HAP-1 (cell line): ENCODE measurements around the gene JAZF1.
"Not testable (repeated sequence)": the region's sequence is repeated elsewhere in the genome, so short reads cannot be mapped to it uniquely, and the experiment has no call there.

Source experiments
- DNase-seq, 2 experiments: peaks; one replicate each; pipeline ENCODE4 v3.0.0-alpha.2; 2016 to 2020; ENCODE audit warnings: low spot score in 2 of 2
- H3K27me3 ChIP-seq: fragments of 250-450 bp; sonication (Bioruptor Pico); 2 replicates; pipeline ENCODE4 v1.5.1; 2020; ENCODE audit warnings: low read depth, mild to moderate bottlenecking, moderate library complexity
- H3K36me3 ChIP-seq: fragments of 250-450 bp; sonication (Bioruptor Pico); replicated peaks from 2 replicates; pipeline ENCODE4 v1.5.1; 2020; ENCODE audit warnings: mild to moderate bottlenecking
- H3K4me1 ChIP-seq: fragments of 250-450 bp; sonication (Bioruptor Pico); 2 replicates; pipeline ENCODE4 v1.5.1; 2020; ENCODE audit warnings: mild to moderate bottlenecking
- H3K4me3 ChIP-seq: fragments of 250-450 bp; sonication (Bioruptor Pico); 2 replicates; pipeline ENCODE4 v1.5.1; 2020; ENCODE audit warnings: mild to moderate bottlenecking, moderate library complexity
- H3K9me3 ChIP-seq: fragments of 250-450 bp; sonication (Bioruptor Pico); 2 replicates; pipeline ENCODE4 v1.5.1; 2020; ENCODE audit warnings: mild to moderate bottlenecking, moderate library complexity
- in situ Hi-C: fragments of 300-500 bp; cut with MboI; formaldehyde crosslinking; loops from 3 replicates; pipeline ENCODE4 v1.14.3; 2020; ENCODE audit warnings: low sequenced_read_pairs, inconsistent platforms, mixed read lengths

The JAZF1 gene

DNA sequence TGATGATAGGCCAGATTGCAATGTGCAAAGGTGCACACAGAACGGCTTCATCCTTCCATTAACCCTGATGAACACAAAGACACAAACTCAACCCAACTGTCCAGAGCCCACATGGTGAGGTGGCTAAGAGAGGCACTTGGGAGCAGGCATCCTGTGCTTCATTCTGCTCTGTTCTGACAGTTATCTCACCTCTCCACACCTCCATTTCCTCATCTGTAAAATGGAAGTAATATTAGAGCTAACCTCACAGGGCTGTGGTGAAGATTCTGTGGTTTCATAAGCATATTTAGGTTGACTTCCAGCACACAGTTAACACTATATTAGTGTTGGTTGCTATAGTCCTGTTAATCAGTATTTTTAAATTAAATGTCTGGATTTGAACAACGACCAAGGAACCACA lies 314.3 kb downstream of the JAZF1 start:
- no peaks in the 10 kb centered on the region for H3K4me1 ChIP-seq
- H3K4me3 ChIP-seq, result no peak overlapping the region
- H3K9me3 ChIP-seq, result no peaks in the 10 kb centered on the region
- H3K36me3 ChIP-seq, result no peaks in the 10 kb centered on the region
- no peak for DNase-seq
- in situ Hi-C loops, result no loop called here
- no peaks in the 10 kb centered on the region for H3K27me3 ChIP-seq

DNA sequence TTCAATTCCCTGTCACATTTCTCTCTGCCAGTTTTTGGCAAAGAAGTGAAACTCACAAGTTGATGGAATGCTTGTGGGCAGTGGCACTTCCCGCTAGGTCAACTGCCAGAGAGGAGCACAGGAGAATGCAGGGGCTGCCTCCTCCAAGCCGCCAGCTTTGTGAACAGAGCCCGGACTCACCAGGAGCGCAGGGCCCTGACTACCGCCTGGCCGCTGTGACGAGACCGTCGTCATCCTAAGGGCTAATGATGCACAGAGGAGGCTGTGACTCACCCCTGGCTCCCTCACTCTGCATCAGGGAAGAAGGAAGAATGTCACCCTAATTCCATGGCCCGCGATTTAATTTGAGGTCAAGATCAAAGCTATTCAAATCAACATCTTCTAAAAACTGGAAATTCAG lies 316.7 kb downstream of the JAZF1 start:
- in situ Hi-C loops, result no loop called here
- Histone ChIP-seq H3K36me3 (no peaks in the 10 kb centered on the region), H3K27me3 (no peaks in the 10 kb centered on the region), H3K4me1 (no peaks in the 10 kb centered on the region), H3K4me3 (no peak overlapping the region), H3K9me3 (no peaks in the 10 kb centered on the region)
- no peak for DNase-seq

DNA sequence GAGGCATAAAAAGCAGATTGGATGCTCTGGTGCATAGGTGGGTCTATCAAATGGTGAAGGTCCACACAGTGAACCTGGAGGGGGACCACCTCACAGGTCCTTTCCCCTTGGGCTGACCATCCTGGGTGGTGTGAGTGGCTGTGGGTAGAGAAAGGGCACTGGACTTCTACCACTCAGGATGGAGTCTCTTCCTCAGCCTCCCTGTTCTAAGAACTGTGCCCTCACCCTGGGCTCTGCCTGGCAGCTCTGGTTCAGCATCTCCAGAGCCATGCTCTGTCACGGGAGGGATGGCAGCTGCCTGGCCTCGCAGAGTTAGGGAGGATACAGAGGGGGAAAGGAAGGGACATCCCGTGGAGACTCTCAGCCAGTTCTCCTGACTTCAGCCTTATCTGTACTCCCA lies 318.8 kb downstream of the JAZF1 start:
- in situ Hi-C loops, result no loop called here
- DNase-seq, result no peak
- Histone ChIP-seq H3K27me3 (no peaks in the 10 kb centered on the region), H3K4me3 (no peak overlapping the region), H3K4me1 (no peaks in the 10 kb centered on the region), H3K9me3 (no peaks in the 10 kb centered on the region), H3K36me3 (no peaks in the 10 kb centered on the region)

DNA sequence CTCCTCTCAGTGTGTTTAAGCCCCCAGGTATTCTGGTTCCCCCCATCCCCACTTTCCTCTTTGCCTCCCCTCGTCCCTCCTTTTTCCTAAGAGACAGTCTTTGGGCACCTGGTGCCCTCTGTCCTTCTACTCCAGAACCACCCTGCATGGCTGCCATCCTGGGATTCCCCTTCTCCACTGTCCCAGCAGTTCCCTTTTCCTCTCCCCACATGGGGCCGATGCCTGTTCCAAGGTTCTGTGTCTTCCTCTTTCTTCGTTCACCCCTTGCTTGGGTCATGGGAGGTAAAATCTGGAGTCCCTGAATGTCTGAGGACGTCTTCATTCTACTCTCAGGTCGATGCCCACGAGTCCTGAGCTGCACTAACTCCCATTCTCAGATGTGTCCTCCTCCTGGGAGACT lies 319.8 kb downstream of the JAZF1 start:
- DNase-seq, result no peak
- H3K27me3 ChIP-seq, result no peaks in the 10 kb centered on the region
- no peaks in the 10 kb centered on the region for H3K36me3 ChIP-seq
- H3K9me3 ChIP-seq, result no peaks in the 10 kb centered on the region
- in situ Hi-C loops, result no loop called here
- H3K4me1 ChIP-seq, result no peaks in the 10 kb centered on the region
- no peak overlapping the region for H3K4me3 ChIP-seq

DNA sequence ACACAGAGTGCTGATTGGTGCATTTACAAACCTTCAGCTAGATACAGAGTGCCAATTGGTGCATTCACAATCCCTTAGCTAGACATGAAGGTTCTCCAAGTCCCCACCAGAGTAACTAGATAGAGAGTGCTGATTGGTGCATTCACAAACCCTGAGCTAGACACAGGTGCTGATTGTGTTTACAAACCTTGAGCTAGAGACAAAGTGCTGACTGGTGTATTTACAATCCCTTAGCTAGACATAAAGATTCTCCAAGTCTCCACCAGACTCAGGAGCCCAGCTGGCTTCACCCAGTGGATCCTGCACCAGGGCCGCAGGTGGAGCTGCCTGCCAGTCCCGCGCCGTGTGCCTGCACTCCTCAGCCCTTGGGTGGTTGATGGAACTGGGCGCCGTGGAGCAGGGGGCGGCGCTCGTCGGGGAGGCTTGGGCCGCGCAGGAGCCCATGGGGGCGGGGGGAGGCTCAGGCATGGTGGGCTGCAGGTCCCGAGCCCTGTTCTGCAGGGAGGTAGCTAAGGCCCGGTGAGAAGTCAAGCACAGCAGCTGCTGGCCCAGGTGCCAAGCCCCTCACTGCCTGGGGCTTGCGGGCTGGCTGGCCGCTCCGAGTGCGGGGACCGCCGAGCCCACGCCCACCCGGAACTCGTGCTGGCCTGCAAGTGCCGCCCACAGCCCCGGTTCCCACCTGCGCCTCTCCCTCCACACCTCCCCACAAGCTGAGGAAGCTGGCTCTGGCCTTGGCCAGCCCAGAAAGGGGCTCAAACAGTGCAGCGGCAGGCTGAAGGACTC lies 323.7 kb downstream of the JAZF1 start:
- H3K27me3 ChIP-seq, in situ Hi-C loops, H3K9me3 ChIP-seq, DNase-seq, H3K4me1 ChIP-seq, H3K4me3 ChIP-seq, H3K36me3 ChIP-seq: not testable (repeated sequence)

DNA sequence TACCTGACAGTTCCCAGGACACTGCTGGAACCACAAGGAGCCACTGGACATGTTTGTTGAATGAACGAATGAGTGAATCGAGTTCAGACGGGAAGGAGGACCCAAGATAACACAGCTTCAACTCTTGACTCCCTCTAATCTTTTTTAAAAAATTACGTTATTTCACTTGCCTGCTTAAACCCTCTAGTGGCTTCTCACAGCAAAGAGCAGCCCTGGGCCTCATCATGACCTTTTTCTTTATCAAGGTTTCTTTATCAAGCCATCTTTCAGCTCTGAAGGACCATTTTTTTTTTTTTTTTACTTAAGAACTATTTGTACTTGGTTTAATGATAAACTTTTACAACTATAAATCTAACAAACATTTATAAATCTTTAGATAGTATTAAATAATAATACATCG lies 330.1 kb downstream of the JAZF1 start:
- no peaks in the 10 kb centered on the region for H3K36me3 ChIP-seq
- H3K4me1 ChIP-seq, result no peaks in the 10 kb centered on the region
- H3K9me3 ChIP-seq, result no peaks in the 10 kb centered on the region
- in situ Hi-C loops, result no loop called here
- no peaks in the 10 kb centered on the region for H3K27me3 ChIP-seq
- no peak overlapping the region for H3K4me3 ChIP-seq
- DNase-seq, result no peak

DNA sequence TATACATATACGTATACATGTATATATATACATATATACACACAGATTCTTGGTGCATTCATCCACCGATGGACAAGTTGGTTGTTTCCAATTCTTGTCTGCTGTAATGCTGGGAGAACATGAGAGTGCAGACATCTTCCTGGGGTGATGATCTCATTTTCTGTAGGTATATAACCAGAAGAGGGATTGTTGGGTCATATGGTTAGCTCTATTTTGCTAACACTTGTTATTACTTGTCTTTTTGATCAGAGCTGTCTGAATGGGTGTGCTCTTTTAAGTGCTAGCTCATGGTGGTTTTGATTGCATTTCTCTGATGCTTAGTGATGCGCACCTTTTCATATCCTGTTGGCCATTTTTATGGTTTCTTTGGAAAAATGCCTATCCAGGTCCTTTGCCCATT lies 334.2 kb downstream of the JAZF1 start:
- Histone ChIP-seq H3K4me3 (no peak overlapping the region), H3K9me3 (no peaks in the 10 kb centered on the region), H3K27me3 (no peaks in the 10 kb centered on the region), H3K4me1 (peaks cover 4% of the 10 kb centered on the region; the same call in 1 of the 2 replicates), H3K36me3 (no peaks in the 10 kb centered on the region)
- DNase-seq, result no peak
- in situ Hi-C loops, result no loop called here

DNA sequence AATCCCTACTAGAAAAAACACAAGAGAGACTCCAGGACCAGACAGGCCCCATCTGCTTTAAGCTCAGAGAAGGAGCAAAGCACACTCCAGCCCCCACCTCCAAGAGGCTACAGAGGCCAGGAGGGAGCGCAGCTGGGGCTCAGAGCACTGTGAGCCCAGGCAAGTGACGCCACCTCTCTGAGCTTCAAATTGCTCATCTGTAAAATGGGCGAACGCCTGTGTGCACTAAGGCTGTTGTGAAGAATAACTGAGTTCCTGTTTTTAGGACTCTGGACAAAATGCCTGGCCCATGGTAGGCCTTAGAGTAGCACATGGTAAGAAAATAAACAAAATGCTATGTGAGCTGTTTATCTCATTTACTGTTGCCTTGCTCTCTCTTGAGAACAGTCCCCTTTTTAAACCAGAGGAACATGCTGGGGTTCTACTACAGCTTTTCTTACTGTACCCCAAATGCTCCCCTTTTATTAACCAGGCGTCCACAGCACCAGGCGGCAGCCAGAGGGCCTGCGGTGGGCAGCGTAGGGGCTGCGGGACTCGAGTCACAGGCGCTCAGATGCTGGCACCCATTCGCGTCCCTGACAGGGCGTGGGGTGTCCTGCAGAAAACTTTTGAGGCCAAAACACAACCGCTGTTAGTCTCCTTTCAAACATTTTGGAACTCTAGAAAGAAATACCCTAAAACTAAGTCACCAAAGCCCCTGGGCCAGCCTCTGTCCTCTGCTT lies 336.9 kb downstream of the JAZF1 start:
- in situ Hi-C loops, result no loop called here
- no peak overlapping the region for H3K4me3 ChIP-seq

DNA sequence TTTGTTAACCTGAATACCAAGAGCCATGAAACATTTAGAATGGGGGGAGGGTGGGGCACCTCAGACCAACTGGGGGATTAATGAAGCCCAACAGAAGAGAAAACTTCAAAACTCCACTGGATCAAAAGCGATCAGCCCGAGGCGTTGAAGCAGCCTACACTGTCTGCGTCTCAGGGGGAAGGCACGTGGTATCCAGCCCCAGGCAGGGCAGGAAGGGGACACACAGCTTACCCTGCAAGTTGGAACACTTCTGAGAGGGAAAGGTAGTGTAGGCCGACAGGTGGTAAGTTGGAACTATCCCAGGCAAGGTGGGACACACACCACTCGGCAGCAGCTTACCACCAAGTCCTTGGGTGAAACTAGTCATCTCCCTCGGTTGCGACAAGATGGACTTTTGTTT lies 337.7 kb downstream of the JAZF1 start:
- Histone ChIP-seq H3K4me1 (peaks cover 4% of the 10 kb centered on the region; the same call in 1 of the 2 replicates), H3K4me3 (no peak overlapping the region), H3K27me3 (no peaks in the 10 kb centered on the region), H3K36me3 (no peaks in the 10 kb centered on the region), H3K9me3 (no peaks in the 10 kb centered on the region)
- peak in 1 of 2 experiments; percentile 29 for DNase-seq
- in situ Hi-C loops, result no loop called here

More for the DNA sequence above, 336.9 kb downstream of the JAZF1 start:
- Histone ChIP-seq H3K36me3 (no peaks in the 10 kb centered on the region), H3K4me1 (peaks cover 4% of the 10 kb centered on the region; the same call in 1 of the 2 replicates), H3K9me3 (no peaks in the 10 kb centered on the region), H3K27me3 (no peaks in the 10 kb centered on the region)
- DNase-seq, result no peak

DNA sequence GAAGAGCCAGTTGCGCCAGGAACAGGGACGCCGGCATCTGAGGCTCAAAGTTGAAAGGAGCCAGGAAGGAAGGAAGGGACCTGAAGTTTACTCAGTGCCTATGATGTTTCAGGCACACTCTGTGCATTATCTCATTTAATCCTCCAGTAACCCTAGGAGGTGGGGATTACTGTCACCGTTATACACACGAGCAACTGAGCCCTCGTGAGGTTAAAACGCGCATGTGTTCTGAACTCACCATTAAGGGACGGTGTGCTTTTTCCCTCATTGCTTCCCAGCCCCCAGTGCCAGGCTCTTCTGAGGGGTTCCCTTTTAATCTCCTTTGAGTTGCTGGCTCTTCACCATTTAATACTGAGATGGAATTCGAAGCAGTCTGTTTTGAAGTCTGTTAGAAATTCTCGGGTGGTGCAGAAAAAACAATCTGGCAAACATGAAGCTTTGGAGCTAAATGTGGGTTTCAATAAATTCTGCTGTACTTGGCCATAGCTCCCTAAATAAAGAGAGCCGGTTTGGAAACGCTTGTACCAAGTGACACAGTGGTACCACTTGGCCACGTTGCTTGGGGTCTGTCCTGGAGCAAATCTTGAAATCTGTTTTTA lies 338.4 kb downstream of the JAZF1 start:
- Histone ChIP-seq H3K4me3 (no peak overlapping the region), H3K4me1 (peaks cover 4% of the 10 kb centered on the region; the same call in 1 of the 2 replicates), H3K27me3 (no peaks in the 10 kb centered on the region), H3K9me3 (no peaks in the 10 kb centered on the region), H3K36me3 (no peaks in the 10 kb centered on the region)
- in situ Hi-C loops, result no loop called here
- DNase-seq, result no peak

DNA sequence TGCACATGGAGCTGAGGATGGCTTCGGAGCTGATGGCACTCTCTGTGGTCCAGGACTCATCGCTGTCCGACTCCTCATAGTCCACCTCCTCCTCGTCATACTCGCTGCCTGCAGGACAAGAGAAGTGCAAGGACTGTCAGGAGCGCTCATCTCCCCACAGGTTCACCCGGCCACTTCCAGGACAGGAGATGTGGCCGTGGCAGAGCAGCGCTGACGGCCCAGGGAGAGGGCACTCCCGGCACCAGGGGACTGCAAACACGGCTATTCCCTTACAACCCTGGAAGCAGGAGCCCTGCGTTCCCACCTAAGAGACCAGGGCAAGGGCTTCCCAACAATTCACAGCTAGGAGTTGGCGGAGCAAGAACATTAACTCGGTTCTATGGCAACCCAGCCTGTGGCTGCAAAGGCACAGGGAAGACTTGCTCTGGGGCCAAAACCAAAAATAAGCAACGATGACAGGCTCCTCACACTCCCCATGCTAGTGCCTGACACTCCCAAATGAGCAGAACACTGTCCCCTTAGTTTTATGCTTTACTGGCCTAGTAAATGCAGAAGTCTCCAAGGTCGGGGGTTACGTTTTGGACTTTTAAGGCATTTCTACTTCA lies 339.7 kb downstream of the JAZF1 start:
- H3K9me3 ChIP-seq, result no peaks in the 10 kb centered on the region
- no peak overlapping the region for H3K4me3 ChIP-seq
- in situ Hi-C loops, result no loop called here
- peaks cover 4% of the 10 kb centered on the region; the same call in 1 of the 2 replicates for H3K4me1 ChIP-seq
- no peak for DNase-seq
- no peaks in the 10 kb centered on the region for H3K27me3 ChIP-seq
- no peaks in the 10 kb centered on the region for H3K36me3 ChIP-seq

DNA sequence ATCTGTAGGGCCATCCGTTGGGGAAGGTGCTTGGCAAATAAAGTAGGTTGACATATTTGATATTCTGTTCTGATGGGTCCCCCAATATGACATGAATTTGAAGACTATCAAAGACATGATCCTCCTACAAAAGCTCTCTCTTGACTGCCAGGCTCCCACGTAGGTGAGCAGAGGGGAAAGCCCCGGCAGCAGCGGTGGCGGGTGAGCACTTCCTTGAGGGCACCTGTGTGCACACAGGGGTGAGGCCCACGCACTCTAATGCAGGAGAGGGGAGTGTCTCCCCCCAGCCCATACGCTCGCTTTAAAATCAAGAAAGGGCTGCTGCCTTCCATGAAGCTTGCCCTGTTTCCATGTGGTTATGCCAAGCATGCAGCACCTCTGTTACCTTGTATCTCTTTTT lies 340.3 kb downstream of the JAZF1 start:
- in situ Hi-C loops, result no loop called here
- no peaks in the 10 kb centered on the region for H3K27me3 ChIP-seq
- H3K36me3 ChIP-seq, result no peaks in the 10 kb centered on the region
- no peaks in the 10 kb centered on the region for H3K9me3 ChIP-seq
- no peak overlapping the region for H3K4me3 ChIP-seq
- no peak for DNase-seq
- H3K4me1 ChIP-seq, result peaks cover 4% of the 10 kb centered on the region; the same call in 1 of the 2 replicates

DNA sequence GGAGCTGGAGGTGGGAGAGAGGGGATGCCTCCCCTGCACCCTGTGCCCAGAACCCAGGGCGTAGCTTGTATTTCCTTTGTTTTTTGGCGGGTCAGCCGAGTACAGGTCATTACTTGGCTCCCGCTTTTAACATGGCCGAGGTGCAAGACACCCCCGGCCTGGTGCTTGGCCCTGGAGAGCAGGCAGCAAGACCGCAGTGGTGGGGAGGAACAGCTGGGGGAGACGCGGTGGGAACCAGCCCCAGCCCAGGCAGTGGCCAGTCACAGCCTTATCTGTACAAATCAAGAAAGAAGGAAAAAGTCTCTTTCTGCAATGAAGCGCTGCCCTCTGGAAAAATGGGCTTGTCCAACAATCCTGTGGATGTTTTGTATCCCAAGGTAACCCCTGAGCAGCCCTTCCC lies 341.5 kb downstream of the JAZF1 start:
- Histone ChIP-seq H3K4me3 (no peak overlapping the region), H3K36me3 (no peaks in the 10 kb centered on the region), H3K4me1 (peaks cover 4% of the 10 kb centered on the region; the same call in 1 of the 2 replicates), H3K9me3 (no peaks in the 10 kb centered on the region), H3K27me3 (no peaks in the 10 kb centered on the region)
- DNase-seq, result no peak
- in situ Hi-C loops, result no loop called here

DNA sequence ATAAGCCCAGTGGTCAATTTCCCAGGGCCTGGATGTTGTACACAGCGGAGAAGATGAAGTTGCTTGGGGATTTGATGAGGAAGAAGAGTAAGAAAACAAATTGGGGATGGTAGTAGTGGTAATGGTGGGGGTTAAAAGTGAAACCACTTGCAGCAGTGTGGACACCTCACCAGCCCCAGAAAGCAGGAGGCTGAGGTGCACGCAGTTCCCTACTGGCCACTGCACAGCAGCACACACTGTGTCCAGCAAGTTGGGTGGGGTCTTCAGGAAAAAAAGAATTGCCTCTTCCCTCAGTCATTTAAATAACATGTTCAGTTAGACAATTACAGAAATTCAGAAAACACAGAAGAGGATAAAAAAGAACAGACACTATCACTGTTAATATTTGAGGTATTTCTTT lies 344.1 kb downstream of the JAZF1 start:
- no peak for DNase-seq
- in situ Hi-C loops, result no loop called here
- Histone ChIP-seq H3K4me3 (no peak overlapping the region), H3K4me1 (no peaks in the 10 kb centered on the region), H3K36me3 (no peaks in the 10 kb centered on the region), H3K27me3 (no peaks in the 10 kb centered on the region), H3K9me3 (no peaks in the 10 kb centered on the region)
